ENCODE results near the gene SBF1.

SBF1 gene

DNA sequence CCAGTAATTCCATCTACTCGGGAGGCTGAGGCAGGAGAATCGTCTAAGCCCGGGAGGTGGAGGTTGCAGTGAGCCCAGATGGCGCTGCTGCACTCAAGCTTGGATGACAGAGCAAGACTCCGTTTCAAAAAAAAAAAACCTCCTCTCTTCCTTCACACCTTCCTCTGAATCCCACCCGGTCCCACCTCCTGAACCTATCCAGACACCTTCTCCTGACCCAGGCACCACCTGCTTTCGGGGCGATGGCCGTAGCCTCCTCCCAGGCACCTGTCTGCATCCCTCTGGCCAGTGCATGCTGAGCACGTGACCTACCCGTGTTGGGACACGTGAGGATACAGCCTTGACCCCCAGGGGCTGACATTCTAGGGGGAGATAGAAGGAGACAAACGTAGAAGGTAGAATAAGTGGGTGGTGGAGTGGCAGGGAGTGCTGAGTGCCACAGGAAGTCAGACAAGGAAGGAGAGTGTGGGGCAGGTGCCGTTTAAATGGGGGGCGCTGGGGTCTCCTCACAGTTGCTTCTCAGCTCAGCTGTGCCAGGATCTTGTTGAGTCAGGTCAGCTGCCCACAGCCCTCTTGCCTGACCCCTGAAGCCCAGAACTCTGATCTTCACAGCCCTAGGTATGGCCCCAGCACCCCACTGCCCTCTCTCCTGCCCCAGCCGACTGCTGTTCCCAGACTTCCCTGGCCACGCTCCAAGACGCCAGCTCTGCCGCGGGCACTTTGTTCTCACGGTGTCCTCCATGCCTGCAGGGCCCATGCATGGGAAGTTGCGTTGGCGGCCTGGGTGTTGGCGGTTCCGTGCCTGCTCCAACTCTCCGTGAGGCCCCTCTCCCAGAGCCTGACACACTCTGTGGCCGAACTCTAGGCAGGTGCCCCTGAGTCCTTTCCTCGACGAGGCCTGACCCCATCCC is 10.6 kb upstream of the SBF1 start:
- DNase-seq (ENCODE audit: low spot score): no peak

DNA sequence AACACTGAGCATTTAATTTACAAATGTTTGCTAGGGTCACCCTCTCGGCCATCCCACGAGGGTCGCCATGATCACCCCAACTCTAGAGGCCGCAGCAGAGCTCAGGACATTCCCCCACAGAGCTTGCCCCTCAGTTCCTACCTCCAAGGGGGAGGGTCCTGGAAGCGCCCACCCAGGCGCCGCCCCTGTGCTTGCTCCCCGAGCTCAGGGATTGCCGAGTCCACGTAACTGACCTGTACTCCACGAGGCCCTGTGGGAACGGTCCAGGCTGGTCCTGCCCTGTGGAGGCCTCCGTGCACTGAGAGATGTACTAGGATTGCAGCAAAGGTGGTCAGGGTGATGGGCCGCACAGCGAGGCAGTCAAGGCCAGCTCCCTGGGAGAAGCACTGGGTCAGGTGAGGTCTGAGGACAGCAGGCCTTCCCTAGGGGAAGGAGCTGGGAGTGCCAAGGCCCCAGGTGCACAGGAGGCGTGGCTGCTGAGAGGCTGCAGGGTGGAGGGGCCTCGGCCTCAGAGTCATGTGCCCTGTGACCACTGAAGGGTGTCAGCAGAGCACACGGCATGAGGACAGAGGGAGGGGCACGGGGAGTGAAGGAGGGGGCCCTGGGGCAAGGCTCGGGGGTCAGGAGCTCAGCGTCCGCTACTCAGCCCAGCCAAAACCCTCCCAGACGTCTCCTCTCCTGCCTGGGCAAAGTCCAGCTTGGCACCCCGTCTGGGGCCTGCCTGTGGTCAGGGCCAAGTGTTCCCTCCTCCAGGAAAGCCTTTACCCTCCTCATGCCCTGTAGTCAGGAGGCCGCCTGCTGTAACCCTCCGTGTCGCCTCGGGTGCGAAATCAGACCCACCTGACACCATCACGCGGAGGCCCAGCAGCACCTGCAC is 9.4 kb upstream of the SBF1 start:
- no peak for DNase-seq (ENCODE audit: low spot score)

DNA sequence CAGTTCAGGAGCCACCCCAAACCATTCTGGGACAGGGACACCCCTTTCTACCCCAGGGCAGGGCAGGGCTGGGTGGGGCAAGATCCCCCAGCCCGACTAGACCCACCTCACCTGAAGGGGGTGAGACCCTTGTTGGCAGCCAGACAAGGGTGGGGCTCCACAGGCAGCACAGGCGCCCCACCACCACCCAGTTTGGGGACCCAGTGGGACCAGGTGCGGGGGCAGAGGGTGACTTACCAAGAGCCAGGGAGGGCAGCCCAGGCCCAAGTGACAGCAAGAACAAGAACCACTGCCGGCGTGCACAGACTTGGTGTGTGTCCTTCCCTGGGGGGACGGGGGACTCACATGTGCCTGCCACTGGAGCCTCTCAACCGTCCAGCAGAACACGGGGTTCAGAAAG is 8.7 kb upstream of the SBF1 start:
- no peak for DNase-seq (ENCODE audit: low spot score)

DNA sequence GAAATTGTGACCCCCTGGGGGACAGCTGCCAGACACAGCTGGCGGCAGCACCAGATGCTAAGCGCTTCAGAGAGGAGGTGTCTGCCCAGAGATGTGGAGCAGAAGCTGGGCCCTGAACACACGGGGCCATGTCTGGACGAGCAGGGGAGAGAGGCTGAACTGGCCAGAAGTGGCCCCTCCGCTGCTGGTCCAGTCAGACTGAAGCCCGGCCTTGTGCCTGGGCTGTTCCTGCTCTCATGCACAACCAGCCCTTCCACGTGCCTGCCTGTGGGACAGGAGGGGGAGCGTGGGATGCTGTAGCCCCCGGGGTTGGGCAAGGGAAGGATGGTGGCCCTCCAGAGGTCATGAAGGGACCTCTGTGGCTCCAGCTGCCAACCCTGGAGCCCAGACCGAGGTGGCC is 8.3 kb upstream of the SBF1 start:
- DNase-seq (ENCODE audit: low spot score): no peak

DNA sequence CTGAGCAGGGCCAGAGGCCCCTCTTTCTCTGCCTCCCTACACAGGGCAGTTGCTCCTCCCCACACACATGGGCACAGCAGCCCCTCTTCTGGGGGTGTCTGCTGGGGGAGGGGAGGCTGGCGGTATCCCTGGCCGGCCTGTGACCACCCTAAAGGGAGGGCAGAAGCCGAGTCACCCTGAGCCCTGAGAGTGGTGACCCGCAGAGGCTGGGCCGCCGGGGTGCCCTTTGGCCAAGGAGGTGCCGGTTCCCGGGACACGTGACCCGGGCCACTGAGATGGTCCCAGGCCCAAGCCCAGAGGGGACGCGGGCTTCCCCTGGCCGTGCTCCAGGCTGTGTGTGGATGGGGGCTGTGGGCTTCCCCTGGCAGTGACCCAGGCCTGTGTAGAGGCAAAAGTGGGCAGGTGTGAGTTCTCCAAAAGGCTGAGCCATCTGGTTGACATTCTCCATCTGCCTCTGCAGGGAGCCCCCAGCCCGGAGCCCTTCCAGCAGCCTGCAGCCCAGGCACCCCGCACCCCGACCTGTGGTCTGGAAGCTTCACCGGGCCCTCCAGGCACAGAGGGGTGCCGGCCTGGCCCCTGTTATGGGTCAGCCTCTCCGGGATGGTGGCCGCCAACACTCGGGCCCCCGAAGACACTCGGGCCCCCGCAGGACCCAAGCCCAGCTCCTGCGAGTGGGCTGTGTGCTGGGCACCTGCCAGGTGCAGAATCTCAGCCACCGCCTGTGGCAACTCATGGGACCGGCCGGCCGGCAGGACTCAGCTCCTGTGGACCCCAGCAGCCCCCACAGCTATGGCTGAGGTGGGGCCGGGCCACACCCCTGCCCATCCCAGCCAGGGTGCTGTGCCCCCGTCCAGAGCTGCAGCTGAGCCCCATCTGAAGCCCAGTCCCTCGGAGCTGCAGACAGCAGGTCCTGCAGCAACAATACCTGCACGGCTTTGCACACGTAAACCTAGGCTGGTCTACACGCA is 7.6 kb upstream of the SBF1 start:
- DNase-seq (ENCODE audit: low spot score): no peak

DNA sequence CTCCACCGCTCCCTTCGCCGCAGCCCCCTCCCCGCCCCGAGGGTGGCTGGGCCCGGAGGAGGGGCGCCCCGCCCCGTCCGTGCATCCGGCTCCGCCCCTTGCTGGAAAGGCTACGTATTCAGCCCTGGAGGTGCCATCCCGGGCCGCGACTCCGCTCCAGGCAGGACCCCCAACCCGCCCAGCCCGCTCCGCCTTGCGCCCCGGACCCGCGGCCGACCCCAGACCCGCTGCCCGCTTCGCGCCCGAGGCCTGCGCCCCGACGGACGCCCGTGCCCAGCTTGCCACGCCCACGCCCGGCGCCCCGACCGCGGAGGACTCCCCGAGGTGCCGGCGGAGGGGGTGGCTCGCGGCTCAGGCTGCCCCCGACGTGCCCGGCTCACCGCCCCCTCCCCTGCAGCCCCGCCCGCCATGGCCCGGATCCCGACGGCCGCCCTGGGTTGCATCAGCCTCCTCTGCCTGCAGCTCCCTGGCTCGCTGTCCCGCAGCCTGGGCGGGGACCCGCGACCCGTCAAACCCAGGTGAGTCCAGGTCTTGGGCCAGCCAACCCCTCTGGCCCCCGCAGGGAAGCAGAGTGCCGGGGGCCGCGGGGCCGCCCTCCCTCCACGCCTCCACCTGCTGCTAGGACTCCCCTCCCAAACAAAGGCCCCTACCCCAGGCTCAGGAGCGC is 6.7 kb upstream of the SBF1 start, which contains the start of gene ADM2:
Gene ADM2 (plus strand): TSS at position 104 of the 667 bp plus-strand sequence. CDS start 305 bp downstream, at position 409.
- DNase-seq (ENCODE audit: low spot score): no peak

DNA sequence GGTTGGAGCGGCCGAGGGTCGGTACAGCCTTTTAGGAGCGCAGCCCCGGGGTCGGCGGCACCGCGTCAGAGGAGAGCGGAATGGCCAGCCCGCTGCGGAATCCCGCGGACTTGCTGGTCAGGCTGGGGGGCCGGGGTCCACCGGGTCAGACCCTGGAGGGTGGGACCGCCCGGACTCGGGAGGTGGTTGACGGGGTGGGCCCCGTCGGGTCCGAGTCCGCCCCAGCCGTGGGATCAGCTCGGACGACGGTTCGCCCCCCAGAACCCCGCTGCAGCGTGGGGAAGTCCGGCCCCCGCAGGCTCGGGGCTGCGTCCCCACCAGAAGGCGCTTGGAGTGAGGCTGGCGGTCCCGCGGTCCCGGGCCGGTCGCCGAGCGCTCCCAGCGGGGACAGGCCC is 6.2 kb upstream of the SBF1 start:
- DNase-seq (ENCODE audit: low spot score): no peak

DNA sequence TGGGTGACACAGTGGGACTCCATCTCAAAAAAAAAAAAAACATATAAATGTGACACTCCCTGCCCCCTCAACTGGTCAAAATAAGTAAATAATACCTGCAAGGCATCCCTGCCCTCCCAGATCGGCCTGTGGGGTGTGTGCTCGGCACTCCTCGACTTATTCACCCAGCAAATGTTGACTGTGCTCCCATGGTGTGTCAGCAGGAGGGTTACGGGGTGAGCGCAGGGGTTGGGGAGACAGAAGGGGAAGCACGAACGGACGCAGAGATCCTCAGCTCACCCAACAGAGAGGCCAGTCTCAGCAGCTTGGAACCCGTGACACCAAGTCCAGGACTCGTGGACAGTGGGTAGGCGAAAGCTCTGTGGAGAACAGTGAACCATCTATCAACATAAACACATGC is 4.9 kb upstream of the SBF1 start:
- DNase-seq (ENCODE audit: low spot score): no peak

DNA sequence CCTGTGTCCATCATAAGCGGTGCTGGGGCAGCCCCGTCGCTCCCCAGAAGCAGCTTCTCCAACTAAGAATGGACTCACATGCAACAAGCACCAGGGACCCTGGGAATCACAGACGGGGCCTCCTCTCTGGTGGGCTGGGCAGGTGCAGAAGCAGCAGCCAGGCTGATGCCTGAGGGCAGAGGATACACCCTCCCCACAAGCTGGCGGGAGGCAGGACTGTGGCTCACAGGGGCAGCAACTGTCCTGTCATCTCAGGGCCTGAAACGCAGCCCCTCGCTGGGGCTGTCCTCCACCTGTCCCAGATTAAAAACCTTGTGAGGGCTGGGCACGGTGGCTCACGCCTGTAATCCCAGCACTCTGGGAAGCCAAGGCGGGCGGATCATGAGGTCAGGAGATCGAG is 3.1 kb upstream of the SBF1 start:
- no peak for DNase-seq (ENCODE audit: low spot score)

DNA sequence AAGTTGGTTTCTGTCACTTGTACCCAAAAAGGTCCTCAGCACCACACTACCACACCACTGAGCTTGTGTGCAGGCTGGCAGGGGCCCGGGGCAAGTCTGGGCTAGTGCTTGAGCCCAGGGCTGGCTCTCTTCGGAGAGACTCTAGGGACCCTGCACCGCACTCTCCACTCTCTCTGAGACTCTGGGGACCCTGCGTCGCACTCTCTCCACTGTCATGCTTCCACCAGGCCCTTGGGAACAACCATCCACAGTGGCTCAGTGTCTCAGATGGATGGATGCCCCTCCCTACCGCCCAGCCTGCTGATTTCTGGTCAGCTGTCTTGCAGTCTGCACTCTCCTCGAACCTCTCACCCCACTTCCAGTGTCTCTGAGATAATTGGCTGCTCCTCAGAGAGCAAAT is 2.0 kb upstream of the SBF1 start:
- DNase-seq (ENCODE audit: low spot score): no peak

DNA sequence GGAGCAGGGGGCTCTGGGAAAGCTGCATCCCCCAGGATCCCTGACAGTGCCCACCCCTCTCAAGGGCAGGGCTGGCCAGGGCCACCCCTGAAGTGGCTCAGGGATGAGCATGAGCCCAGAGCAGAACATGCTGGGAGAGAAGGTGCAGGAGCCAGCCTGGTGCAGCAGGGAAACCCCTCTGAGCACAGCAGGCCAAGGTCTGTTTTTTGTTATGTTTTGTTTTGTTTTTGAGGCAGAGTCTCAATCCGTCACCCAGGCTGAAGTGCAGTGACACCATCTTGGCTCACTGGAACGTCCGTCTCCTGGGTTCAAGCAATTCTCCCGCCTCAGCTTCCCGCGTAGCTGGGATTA is 792 bp upstream of the SBF1 start:
- no peak for DNase-seq (ENCODE audit: low spot score)

DNA sequence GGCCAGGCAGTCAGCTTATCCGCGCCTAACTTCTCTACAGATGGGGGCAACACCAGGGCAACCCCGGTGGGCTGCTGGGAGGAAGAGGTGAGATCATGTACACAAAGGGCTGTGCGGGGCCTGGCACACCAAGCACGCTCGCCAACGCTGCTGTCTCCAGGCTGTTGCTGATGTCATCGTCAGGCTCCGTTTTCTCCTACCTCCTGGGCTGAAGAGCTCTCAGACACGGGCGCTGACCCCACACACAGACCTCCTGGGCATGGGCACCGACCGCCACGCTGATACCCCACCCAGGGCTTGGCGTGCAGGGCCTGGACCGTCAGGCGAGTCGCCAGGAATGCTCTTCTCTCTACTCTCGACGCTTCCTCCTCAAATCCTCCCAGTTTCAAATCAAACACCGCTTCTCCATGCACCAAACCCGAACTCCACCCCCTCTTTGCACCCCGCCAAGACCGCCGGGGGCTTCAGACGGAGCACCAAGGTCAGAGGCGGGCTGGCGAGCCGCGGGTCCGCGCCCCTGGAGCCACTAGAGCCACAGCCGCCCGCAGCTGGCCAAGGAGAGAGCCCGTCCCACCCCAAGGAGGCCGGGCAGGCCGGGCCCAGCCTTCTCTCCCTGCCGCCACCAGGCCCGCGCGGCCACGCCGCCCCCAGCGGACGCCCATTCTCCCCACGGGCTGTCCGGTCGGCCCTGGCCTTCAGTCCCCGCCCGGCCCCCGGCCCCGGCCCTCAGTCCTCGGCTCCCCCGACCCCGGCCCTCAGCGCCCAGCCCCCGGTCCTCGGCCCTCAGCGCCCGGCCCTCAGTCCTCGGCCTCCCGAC is 772 bp downstream of the SBF1 start:
- no peak for DNase-seq (ENCODE audit: low spot score)

DNA sequence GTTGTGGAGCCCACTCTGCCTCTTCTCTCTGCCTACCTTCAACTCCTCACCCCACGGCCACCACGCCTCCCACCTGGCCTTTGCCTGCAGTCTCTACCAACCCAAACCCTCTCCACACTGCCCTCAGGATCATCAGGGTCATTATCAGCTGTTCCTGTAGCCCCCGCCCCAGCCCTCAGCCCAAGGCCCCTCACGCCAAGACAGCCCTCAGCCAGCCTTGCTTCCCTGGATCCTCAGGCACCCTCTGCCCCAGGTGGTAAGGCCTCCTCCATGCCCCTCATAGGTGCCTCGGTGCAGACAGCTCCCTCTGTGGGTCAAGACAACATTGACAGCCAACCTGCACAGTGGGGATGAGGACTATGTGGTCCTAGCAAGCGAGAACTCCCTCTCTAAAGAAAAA is 1.7 kb downstream of the SBF1 start:
- DNase-seq (ENCODE audit: low spot score): no peak

DNA sequence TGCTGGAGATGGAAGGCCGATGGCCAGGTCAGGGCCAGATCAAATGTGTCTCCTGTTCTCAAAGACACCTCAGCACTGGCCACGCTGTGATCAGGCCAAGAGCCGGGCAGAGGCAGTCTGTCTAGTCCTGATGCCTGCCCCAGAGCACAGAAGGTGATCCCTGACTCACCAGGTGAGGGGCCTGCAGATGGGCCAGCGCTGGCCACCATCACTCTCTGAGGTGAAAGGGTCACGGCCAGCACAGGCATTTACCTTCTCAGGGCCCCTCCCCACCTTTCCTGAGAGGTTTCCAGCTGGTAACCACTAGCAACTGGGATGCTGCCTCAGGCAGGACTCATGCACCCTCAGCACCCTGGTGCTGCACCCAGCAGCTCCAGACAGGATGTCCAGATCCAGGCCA is 2.9 kb downstream of the SBF1 start:
- DNase-seq (ENCODE audit: low spot score): no peak

DNA sequence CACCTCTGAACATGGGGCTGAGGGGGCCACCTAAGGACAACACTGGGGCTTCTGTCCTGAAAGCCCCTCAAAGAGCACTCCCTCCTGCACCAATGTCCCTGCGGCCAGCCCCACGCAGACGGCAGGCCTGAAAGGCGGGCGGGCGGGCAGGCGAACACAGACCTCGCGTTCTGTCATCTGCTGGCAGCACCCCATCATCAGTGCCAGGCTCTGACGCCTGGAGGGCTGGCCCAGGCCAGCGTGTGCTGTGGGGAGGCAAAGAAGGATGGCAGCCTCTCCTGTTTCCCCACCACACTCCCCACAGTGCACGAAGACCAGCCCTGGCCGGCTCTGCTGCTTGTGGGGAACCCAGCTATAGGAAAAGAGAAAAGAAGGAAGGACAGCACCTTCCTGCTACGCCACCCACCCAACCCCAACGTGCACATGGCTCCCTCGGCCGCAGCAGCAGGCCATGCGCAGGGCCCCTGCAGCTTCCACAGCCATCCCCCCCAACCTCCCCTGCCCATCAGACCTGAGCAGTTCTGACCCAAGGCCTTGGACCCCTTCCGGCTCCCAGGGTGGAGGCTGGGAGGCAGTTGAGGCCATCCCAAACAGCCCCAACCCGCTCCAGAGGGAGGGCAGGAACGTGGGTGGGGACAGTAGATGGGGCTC is 3.5 kb downstream of the SBF1 start:
- peak; percentile 80 for DNase-seq (ENCODE audit: low spot score)

DNA sequence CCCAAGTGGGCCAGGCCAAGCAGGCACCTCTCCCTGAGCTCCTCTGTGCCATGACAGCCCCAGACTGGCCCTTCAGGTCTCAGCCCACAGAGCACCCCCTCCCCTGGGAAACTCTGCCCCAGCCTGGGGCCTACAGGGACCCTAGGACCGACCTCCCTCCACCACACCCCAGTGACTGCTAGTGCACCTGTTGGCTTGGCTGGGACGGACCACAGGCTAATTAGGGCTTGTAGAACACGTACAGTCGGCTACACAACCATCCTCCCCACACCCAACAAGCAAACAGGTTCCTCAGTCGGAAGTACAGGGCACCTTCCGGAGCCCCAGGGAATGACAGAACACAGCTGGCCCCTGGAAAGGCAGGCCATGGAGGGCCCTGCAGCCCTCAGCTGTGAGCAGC is 4.3 kb downstream of the SBF1 start:
- DNase-seq (ENCODE audit: low spot score): no peak

DNA sequence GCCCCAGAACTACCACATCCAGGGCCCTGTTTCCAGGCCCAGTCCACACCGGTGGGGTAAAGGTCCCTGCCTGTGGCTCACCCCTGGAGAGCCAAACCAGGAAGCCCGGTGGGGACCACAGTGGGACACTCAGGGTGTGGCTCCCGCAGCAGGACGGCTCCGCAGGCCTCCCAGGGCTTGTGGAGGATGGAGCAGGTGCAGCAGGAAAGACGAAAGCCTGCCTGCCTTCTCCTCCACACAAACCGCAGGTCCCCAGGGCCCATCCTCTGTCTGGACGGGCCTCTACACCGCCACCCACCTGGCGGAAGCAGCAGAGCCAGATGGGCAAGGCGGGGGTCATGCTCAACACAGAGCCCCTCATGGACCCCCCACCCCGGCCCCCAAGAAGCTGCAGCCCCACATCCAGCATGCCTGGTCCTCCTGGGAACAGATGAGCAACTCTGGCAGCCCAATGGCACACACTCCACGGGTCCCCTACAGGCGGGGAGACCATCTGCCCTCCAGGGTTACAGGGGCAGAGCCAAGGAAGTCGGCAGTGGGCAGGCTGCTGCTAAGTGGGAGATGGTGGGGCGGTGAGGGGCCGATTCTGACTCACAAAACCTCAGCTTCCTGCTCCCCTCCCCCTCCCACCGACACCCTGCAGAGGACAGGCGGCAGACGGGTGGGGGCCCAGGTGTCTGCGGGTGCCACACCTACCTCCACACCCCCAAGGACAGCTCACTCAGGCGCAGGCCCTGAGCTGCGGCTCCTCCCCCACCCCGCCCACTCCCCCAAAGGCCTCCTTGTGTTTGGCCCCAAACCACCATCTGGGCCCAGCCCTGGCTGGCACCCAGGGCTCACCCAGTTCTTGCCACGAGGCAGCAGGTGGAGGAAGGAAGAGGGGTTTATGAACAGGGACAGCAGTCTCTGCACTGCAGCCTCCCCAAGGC is 5.2 kb downstream of the SBF1 start:
- DNase-seq (ENCODE audit: low spot score): no peak

DNA sequence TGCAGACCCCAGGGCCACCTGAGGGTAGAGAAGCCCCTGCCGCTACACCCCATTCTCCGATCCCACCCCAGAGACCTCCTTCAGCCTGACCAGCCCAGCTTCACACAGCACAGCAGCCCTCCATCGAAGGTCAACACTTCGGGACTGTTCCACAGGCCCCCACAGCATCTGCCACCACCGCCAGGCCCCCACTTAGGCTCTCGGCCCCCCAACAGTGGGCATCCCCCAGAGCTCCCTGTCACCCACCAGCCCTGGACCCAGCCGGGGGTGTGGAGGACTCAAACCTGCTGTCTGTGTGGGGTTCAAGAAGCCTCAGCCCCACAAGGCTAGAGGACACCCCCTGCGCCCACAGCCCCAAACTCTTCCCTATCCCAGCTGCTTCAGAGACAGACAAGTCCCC is 6.2 kb downstream of the SBF1 start:
- no peak for DNase-seq (ENCODE audit: low spot score)
